Natural killer cell (primary cell): ENCODE data around the gene FANCI. TPM values are rescaled to one million over a fixed set of nuclear protein-coding genes. Genes with fewer than 3 reads are reported as not detected.

Experiments used
- ATAC-seq, 3 donors: fragments of 150-1000 bp in 2 of 3; fragments of 200-7000 bp in 1 of 3; cut with Tn5 transposase; 1 replicate in 1 of 3; 2 replicates in 2 of 3; pipeline ENCODE4 v1.10.0; 2021; ENCODE audit warnings: mild to moderate bottlenecking in 2 of 3, moderate library complexity in 2 of 3
- DNase-seq, 2 donors: peaks; one replicate each; pipeline versions ENCODE4 v3.0.0 to v3.0.0-alpha.2; 2013 to 2021; ENCODE audit warnings: mixed read lengths in 1 of 2
- H3K27ac ChIP-seq: one replicate; pipeline ENCODE4 v1.5.1; 2013; ENCODE audit warnings: mild to moderate bottlenecking, low read length
- H3K27me3 ChIP-seq: one replicate; pipeline ENCODE4 v1.6.1; 2013; ENCODE audit warnings: low read length; ENCODE audit not compliant: control insufficient read depth, insufficient read depth
- H3K36me3 ChIP-seq: one replicate; pipeline ENCODE4 v1.6.1; 2013; ENCODE audit warnings: low read length; ENCODE audit not compliant: control insufficient read depth, insufficient read depth
- H3K4me1 ChIP-seq: one replicate; pipeline ENCODE4 v1.6.1; 2013; ENCODE audit warnings: low read length; ENCODE audit not compliant: control insufficient read depth, insufficient read depth
- H3K4me3 ChIP-seq: one replicate; pipeline ENCODE4 v1.5.1; 2013; ENCODE audit warnings: low read length
- H3K9me3 ChIP-seq: one replicate; pipeline ENCODE4 v1.6.1; 2013; ENCODE audit warnings: low read length; ENCODE audit not compliant: control insufficient read depth, insufficient read depth
- H3K27ac Mint-ChIP-seq, 2 donors: one replicate each; pipeline ENCODE4 v1.8.0; 2022; ENCODE audit warnings: mild to moderate bottlenecking in 2 of 2, mixed read lengths in 2 of 2, moderate library complexity in 1 of 2
- H3K27me3 Mint-ChIP-seq, 2 donors: one replicate each; pipeline ENCODE4 v1.8.0; 2022; ENCODE audit warnings: low read depth in 2 of 2, mixed read lengths in 2 of 2
- H3K36me3 Mint-ChIP-seq: one replicate; pipeline ENCODE4 v1.8.0; 2022; ENCODE audit warnings: mixed read lengths
- H3K4me1 Mint-ChIP-seq, 2 donors: one replicate each; pipeline ENCODE4 v1.8.0; 2022; ENCODE audit warnings: mixed read lengths in 2 of 2
- H3K4me3 Mint-ChIP-seq: one replicate; pipeline ENCODE4 v1.8.0; 2022; ENCODE audit warnings: mild to moderate bottlenecking, moderate library complexity, mixed read lengths
- H3K9me3 Mint-ChIP-seq, 2 donors: one replicate each; pipeline ENCODE4 v1.8.0; 2022; ENCODE audit warnings: mixed read lengths in 2 of 2
- WGBS: methylation state at CpG from one replicate; pipeline ENCODE4 v1.1.7; 2013; ENCODE audit warnings: missing lambda C conversion rate; ENCODE audit not compliant: insufficient coverage; 5-methylcytosine and 5-hydroxymethylcytosine counted together
- intact Hi-C: fragments of 100-400 bp; cut with micrococcal nuclease; formaldehyde crosslinking; loops from one replicate; pipeline ENCODE4 v1.14.2; 2022
- total RNA-seq, 4 donors: library from RNA; stranded (reverse); fragments of 120-200 nt in 1 of 4; gene quantifications; one replicate each; pipeline versions ENCODE4 v1.2.3 to v1.2.4, GENCODE V29; 2013 to 2022
- TF ChIP-seq, protein P1 (sequence below): fragments of 200-600 bp; IDR thresholded peaks from one replicate; pipeline ENCODE4 v1.8.0; 2022; ENCODE audit warnings: antibody characterized with exemption

Gene FANCI
- total RNA-seq, 3 donors from 2014 or later (not counting 1 experiment from before 2014, with no cell fraction given) = 22.3 to 27.9 (median 22.7) TPM

- H3K9me3 ChIP-seq = no peaks in the 10 kb centered on the region
- no peaks in the 10 kb centered on the region for H3K36me3 ChIP-seq
- Mint-ChIP-seq H3K36me3 (no peaks in the 10 kb centered on the region), H3K4me3 (no peak overlapping the region), H3K4me1 (peaks cover 0 to 6% of the 10 kb centered on the region in 2 donors), H3K27me3 (peaks cover 32 to 55% of the 10 kb centered on the region in 2 donors), H3K9me3 (no peaks in the 10 kb centered on the region), H3K27ac (no peak overlapping the region)
- ATAC-seq (no peak), DNase-seq (no peak)
- intact Hi-C loops = no loop called here
- H3K27me3 ChIP-seq = peaks cover 20% of the 10 kb centered on the region
- TF ChIP-seq, protein P1, sequence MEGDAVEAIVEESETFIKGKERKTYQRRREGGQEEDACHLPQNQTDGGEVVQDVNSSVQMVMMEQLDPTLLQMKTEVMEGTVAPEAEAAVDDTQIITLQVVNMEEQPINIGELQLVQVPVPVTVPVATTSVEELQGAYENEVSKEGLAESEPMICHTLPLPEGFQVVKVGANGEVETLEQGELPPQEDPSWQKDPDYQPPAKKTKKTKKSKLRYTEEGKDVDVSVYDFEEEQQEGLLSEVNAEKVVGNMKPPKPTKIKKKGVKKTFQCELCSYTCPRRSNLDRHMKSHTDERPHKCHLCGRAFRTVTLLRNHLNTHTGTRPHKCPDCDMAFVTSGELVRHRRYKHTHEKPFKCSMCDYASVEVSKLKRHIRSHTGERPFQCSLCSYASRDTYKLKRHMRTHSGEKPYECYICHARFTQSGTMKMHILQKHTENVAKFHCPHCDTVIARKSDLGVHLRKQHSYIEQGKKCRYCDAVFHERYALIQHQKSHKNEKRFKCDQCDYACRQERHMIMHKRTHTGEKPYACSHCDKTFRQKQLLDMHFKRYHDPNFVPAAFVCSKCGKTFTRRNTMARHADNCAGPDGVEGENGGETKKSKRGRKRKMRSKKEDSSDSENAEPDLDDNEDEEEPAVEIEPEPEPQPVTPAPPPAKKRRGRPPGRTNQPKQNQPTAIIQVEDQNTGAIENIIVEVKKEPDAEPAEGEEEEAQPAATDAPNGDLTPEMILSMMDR = no peak
- WGBS = 75% methylated on average over 2 of the region's 2 CpGs
- H3K4me1 ChIP-seq = peaks cover 8% of the 10 kb centered on the region
- H3K27ac ChIP-seq = no peak overlapping the region
- no peak overlapping the region for H3K4me3 ChIP-seq
Measured at GRCh38 chr15:89353991-89354390, 110.2 kb downstream of the FANCI start.

- TF ChIP-seq, protein P1 = no peak
- Mint-ChIP-seq H3K4me3 (no peak overlapping the region), H3K4me1 (peaks cover 0 to 11% of the 10 kb centered on the region in 2 donors), H3K36me3 (no peaks in the 10 kb centered on the region), H3K27ac (no peak overlapping the region), H3K9me3 (no peaks in the 10 kb centered on the region), H3K27me3 (peaks cover 54 to 78% of the 10 kb centered on the region in 2 donors)
- peaks cover 17% of the 10 kb centered on the region for H3K4me1 ChIP-seq
- DNase-seq = peak in 1 of 2 donors; percentile 32
- intact Hi-C loops = no loop called here
- no peaks in the 10 kb centered on the region for H3K9me3 ChIP-seq
- no peaks in the 10 kb centered on the region for H3K36me3 ChIP-seq
- no peak overlapping the region for H3K27ac ChIP-seq
- H3K4me3 ChIP-seq = no peak overlapping the region
- WGBS = 44% methylated on average over 13 of the region's 13 CpGs
- ATAC-seq = no peak
- peaks cover 48% of the 10 kb centered on the region for H3K27me3 ChIP-seq
Measured at GRCh38 chr15:89356634-89357298, 113.0 kb downstream of the FANCI start.

DNA sequence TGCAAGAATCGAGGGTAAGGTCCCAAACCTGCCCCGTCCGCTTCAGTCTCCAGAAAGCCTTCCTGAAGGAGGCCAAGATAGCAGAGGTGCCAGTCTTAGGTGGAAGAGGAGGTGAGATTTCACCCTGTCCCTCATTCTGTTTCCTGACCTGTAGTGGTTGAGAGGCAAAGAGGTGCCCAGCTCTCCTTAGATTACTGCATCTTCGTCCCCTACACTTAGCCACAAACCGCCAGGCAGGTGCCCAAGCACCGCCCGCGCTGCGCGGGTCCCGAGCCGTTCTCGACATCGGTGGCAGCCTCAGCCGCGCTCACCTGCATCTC, 114.6 kb downstream of the FANCI start:
- Mint-ChIP-seq H3K27ac (peak overlapping the region in 1 of 2 donors; percentile 45), H3K9me3 (no peaks in the 10 kb centered on the region), H3K27me3 (peaks cover 61 to 78% of the 10 kb centered on the region in 2 donors), H3K4me1 (peaks cover 0 to 12% of the 10 kb centered on the region in 2 donors), H3K36me3 (no peaks in the 10 kb centered on the region), H3K4me3 (peak overlapping the region; percentile 72)
- WGBS = 8% methylated on average over 16 of the region's 16 CpGs
- Histone ChIP-seq H3K4me3 (peak overlapping the region; percentile 35), H3K4me1 (peaks cover 21% of the 10 kb centered on the region), H3K36me3 (no peaks in the 10 kb centered on the region), H3K9me3 (no peaks in the 10 kb centered on the region), H3K27ac (no peak overlapping the region), H3K27me3 (peaks cover 56% of the 10 kb centered on the region)
- ATAC-seq = peak in 1 of 3 donors; percentile 1
- DNase-seq = no peak
- intact Hi-C loops = loop anchor here (1.0 kb wide), 1 partner anchor 72 kb away; no protein-coding TSS in a partner anchor
- TF ChIP-seq, protein P1 = no peak
